Erythroblast (primary cell): ENCODE measurements around the gene BOD1L1.

Experiments
- GATA1 ChIP-seq: IDR thresholded peaks from 2 replicates; pipeline ENCODE4 v1.6.1; 2011; ENCODE audit warnings: low read depth, mild to moderate bottlenecking, control low read depth, low read length, moderate library complexity
- POLR2A ChIP-seq: IDR thresholded peaks from 2 replicates; pipeline ENCODE4 v1.6.1; 2011; ENCODE audit warnings: mild to moderate bottlenecking, low read length

GRCh38 chr4:13546142-13546940, 81.2 kb downstream of the BOD1L1 start:
- no peak for TF ChIP-seq POLR2A
- no peak for TF ChIP-seq GATA1
